HS-27A (cell line): Measurements from ENCODE around the gene LAMA5.

Experiments used
- DNase-seq: peaks from one replicate; pipeline ENCODE4 v3.0.0-alpha.2; 2012; ENCODE audit warnings: low read depth, missing footprints

The LAMA5 gene

DNA sequence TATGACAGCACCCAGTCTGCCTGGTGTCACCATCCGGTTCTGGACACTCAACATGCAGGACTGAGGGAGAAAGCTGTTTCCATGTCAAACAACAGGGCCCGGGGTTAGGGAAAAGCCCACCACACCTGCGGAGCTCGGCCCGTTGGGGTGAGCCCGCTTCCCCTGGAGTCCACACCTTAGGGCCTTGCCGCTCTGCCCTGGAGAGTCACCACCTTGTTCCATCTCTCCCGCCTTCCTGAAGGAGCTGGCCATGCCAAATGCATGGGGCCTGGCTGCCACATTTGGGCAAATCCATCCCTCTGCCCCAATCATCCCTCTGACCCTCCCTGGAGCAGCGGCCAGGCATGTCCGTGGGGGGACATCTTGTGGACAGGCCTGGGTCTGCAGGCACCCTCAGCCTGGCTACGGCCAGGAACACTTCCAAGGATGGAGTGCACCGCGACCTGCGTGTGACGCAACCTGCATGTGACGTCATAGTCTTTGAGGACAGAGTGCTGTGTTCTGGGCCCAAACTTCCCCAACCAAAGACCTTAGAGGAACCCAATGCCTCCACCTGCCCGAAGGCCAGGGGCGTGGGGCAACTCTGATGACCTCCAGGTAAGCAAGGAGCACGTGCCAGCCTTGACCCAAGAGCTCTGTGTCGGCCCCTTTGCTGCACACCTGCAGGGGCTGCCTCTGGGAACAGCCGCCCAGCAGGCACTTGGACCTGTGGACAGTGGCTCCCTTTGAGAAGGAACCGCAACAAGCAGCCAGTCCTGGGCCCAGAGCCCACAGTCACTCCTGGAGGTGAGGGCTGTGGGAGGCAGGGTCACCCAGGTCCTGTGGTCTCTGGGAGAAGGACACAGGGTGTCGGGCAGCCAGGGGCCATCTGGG lies 38.2 kb upstream of the LAMA5 start:
- DNase-seq = no peak

- DNase-seq = no peak
Measured at GRCh38 chr20:62404761-62405107, 37.6 kb upstream of the LAMA5 start.

GRCh38 chr20:62404112-62404665 lies 37.1 kb upstream of the LAMA5 start:
- no peak for DNase-seq

DNA sequence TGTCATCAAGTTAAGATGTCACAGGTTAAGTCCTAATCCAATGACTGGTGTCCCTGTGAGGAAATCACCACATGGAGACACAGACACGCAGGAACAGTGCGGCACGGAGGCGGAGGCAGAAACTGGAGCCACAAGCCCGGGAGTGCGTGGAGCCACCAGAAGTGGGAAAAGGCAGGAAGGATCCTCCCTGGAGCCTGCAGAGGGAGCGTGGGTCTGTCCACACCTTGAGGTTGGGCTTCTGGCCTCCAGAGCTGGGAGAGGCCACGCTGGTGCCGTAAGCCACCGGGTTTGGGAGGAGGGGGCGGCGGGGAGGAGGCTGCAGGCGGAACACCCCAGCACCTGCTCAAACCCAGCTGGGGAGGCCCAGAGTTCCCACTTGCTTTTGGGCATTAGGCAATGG lies 36.2 kb upstream of the LAMA5 start:
- no peak for DNase-seq

DNA sequence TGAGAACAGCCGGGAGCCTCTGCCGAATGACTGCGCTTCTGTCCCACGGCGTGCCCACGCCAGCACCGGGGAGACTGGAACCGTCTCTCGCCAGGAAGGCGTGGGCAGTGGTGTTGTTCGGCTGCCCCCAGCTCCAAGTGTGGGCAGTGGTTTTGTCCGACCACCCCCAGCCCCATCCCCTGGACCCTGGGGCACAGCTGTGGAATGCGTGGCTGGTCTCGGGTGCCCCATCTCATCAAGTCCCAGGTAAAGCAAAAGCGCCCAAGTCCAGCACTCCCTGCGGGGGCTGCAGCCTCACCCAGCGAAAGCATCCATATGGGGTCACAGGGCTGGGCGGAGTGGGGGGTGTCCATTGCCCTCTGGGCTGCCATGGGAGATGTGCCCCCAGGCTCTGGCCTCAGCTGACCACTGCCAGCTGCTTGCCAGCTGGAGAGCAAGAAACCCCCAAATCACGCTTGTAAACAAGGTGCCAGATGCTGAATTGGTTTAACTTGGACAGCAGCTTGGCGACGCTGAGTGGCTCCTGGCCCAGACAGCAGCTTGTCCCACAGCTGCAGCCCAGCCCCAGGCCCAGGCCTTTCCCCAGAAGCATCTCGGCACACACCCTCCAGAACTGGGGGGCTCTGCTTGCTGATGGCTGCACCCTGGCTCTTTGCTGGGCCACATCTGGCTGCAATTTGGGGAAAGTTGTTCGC lies 35.5 kb upstream of the LAMA5 start:
- DNase-seq = no peak

DNA sequence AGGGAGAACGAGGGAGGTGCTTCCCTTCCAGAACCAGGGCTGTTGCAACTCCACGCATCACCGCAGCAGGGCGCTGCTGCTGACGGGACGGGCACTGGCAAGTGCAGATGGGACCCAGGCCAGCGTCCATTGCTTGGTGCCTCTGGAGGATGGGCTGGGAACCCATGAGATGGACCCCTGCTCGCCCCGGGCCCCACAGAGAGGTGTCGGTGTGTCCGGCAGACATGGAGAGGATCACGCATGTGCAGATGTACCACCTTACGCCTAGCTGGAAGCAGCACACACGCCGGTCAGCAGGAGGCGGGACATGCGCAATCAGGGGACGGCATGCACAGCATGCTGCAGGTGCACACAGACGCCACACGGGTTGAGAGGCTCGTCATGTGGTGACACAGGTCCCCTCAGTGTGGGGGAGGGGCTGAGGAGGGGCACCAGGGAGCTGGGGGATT lies 34.2 kb upstream of the LAMA5 start:
- DNase-seq = no peak

- DNase-seq = no peak
Measured at GRCh38 chr20:62400541-62400940, 33.4 kb upstream of the LAMA5 start.

DNA sequence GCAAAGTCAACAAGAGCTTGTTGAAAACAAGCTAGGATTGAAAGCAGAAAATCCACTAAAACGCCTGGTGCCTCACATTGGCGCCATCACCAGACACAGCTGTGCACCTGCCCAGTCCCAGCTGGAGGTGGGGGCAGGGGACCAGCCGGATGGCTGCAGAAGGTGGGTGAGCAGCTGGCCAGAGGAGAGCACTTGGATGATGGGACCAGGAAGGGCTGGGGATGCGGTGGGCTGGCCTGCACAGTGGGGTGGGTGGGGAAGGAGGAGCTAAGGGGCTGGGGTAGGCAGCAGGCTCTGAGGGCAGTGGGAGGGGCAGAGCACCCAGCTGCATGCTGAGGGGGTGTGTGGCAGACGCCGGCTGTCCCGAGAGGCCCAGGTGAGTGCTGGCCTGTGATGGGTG lies 32.9 kb upstream of the LAMA5 start:
- DNase-seq = no peak

DNA sequence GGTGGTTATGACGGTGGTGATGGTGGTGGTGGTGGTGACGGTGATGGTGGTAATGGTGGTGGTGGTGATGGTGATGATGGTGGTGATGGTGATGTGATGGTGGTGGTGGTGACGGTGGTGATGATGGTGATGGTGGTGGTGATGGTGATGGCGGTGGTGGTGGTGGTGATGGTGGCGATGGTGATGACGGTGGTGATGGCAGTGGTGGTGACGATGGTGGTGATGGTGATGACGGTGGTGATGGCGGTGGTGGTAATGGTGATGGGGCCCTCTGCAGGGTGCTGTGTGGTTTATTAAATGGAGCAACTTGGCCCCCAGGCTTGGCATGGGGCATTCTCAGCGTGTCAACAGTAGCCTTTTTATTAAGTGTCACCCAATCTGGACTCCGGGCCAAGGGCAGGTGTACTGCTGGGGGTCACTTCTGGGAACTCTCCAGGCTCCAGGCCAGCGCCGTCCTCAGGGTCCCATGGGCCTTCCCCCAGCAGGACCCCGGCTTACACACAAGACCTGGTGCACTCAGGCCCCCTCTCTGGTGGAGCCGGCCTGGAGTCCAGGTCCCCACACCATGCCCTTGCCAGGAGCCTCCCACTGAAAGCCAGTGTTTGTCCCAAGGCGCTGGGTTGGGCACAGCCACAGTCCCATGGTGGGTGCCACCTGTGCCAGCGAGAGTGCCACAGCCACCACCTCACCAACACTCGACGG lies 31.2 kb upstream of the LAMA5 start:
- DNase-seq = no peak

DNA sequence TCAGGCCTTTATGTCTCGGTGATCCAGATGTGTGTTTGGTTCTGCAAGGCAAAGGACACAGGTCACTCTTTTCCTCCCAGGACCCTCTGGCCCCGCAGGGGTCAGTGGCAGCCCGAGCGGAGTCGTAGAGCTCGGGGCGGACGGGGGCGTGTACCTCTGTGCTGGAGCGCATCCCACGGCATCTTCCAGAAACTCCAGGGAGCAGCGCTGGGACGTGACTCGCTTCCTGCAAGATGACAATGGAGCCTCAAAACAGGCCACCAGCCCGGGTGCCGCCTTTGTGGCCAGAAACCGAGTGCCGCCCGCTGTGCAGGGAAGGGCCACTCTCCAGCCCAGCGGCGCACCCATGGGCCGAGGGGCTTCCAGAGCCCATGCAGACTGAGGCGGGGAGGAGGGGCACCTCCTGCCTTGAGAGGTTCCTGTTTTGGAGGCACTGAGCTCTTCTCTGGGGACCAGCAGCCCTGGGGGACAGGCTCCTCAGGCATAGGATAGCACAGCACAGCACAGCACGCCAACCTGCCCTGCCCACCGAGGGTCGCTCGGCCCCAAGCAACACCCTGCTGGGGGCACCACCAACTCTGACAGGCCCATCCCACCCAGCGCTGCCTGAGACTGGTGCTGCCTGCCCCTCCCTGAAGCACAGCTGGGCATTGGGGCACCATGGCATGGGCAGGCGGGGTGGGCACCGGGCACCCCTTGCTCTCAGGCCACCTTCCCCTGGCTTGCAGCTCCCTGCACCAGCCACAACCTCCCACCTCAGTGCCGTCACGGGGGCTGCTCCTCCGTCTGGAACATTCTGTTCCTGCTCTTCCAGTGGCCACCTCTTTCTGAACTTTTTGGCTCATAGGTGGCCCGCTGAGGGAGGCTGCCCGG lies 29.5 kb upstream of the LAMA5 start:
- DNase-seq = no peak

GRCh38 chr20:62395311-62396242 lies 28.5 kb upstream of the LAMA5 start:
- DNase-seq = no peak

DNA sequence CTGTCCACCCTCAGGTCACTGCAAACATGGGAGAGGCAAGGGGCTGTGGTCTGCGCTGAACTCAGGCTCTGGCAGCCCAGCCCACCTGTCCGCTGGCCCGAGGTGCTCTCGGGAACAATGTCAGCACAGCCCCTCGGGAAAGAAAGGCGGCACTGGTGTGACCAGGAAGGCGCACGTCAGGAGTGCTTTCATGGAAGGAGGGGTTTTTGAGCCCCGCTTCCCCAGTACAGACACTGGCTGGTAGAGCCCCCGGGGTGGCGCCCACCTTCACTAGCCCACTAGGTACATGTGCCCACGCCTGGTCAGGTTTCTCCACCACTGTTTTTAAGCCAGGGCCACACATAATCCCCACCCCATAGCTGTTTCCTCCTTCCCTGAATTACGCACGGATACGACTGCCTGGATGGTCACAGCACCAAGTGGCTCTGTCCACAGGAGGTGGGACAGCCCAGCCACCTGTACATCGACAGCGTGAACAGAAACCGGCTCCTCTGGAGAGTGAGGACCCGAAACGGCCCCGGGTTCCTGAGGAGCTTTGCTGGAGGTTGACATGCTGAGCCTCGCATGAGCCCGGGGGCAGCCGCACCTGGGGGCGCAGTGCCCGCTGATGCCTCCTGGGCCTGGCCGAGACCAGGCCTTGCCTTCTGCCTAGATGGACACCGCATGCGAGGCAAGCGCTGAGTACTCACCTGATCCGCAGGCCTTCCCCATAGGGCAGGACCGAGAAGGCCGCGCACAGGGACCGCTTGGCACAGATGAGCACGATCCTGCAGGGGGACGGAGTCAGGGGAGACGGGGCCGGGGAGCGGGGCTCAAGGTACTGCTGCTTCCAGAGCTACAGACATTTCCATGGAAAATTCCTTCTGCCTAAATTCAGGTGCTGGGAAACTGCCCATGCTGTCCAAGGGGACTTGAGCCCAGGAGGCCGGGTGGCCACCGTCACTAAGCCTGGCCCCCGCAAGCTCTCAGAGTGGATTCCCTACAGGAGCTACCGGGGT lies 27.4 kb upstream of the LAMA5 start:
- no peak for DNase-seq

- no peak for DNase-seq
Measured at GRCh38 chr20:62393830-62394229, 26.7 kb upstream of the LAMA5 start.

DNA sequence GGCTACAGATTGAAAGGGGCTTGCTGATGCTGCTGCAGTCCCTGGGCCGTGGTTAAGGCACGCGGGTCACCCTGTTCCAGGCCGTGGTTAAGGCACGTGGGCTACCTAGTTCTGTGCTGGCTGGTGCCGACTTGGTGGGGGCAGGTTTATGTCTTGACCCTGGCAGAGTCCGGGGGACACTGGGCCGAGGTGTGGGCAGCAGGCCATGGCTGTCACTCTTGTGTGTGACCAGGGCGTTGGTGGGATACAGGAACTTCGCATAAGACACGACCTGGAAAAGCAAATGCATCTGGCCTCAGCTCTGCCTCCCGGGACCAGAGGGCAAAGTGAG lies 26.2 kb upstream of the LAMA5 start:
- DNase-seq = no peak

DNA sequence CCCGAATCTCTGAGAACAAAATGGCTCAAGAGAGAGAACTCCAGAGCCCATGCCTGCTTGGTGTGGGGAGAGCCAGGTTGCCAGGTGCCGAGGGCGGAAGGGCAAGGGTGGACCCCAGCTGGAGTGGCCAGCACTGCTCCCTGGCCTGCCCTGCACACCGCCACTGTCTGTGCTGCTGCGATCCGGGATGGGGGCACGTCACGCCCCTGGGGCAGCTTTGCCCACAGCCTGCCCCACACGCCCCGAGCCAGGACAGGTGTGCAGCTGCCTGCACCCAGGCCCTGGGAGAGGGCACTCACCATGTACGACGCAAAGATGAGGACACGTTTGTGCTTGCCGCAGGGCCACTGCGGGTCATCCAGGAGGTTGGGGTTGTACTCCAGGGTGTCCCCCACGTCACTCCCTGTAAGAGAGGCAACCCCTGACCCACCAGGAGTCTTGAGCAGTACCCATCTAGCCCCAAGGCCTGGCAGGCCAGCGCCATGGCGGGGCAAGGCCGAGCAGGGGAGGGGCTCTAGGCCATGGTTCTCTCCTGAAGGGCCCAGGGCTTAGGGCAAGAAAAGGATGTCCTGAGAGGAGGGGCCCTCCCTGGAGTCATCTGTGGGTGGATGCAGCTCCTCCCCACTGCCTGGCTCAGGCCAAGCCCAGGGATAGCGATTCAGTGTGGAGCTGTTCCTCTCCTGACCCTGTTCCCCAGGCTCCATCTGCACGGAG lies 25.7 kb upstream of the LAMA5 start:
- DNase-seq = no peak

- DNase-seq = no peak
Measured at GRCh38 chr20:62392077-62392418, 24.9 kb upstream of the LAMA5 start.

DNA sequence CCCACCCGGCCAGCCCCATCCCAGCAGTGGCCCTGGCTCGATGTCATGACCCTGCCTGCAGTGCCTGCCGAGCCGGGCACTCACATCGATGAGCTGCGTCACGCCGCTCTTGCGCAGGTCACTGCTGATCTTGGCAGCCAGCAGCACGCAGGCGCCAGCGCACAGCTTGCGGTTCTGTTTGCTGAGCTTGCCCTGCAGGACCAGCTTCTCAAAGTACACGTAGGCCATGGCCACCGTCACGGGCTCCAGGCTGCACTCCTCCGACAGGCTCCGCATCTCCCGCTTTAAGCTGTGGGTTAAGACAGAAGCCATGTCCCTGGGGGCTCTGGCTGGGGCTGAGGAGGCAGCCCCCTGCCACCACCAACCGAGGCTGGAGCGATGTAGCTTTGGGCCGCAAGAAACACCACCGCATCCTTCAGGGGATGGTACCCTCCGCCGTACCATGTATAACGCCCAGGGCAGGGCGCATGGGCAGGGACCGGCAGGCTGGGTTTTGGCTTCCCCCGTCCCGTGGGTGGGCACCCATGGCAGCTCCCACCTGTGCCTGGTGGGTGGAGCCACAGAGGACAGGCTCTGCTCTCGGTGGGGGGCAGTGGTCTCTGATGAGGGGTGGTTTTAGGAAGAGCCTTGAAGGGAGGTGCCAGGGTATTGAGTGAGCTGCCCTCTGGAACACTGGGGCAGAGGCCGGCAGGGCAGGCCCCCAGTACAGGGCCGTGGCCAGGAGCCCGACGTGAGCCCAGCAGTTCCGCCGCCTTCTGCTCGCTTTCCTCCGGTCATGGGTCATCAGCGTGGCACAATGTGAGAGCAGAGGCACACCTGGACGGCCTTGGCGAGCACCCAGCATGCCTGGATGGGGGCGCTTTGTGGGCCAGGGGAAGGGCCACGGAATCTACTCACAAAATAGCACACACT lies 24.3 kb upstream of the LAMA5 start:
- DNase-seq = no peak
